IMR-90 (cell line): ENCODE data around the gene CDK5RAP3. TPM values are rescaled to one million over a fixed set of nuclear protein-coding genes. Genes with fewer than 3 reads are reported as not detected.
A peak's percentile ranks its signal among the peaks of the same experiment; 100 is the strongest.

Experiments used
- ATAC-seq: fragments of 200-7000 bp; cut with Tn5 transposase; 2 replicates; pipeline ENCODE4 v1.9.1; 2020; ENCODE audit warnings: low read depth, mild to moderate bottlenecking, moderate library complexity
- BruUV-seq: library from RNA; stranded (reverse); fragments of 400-500 nt; replicated peaks from 2 replicates; lab custom pipeline; 2021; lab: Mats Ljungman, UMichigan
- CTCF ChIA-PET: fragments of 300-600 bp; formaldehyde crosslinking; extraction: SDS; loops from one replicate; lab custom pipeline; 2021; ENCODE audit warnings: antibody characterized with exemption; lab: Yijun Ruan, JAX
- POLR2A ChIA-PET: fragments of 300-600 bp; sonication (Branson Sonifier 250); formaldehyde crosslinking; loops from one replicate; lab custom pipeline; 2022; ENCODE audit warnings: antibody characterized with exemption; ENCODE audit not compliant: unreplicated experiment; lab: Charles Lee
- DNase-seq: peaks from one replicate; pipeline ENCODE4 v3.0.0; 2013
- H2AFZ ChIP-seq: replicated peaks from 2 replicates; pipeline ENCODE3; 2013; ENCODE audit warnings: low read length, mild to moderate bottlenecking; ENCODE audit not compliant: poor library complexity
- H2AK5ac ChIP-seq: 2 replicates; pipeline ENCODE4 v1.6.1; 2013; ENCODE audit warnings: low read depth, low read length, inconsistent platforms
- H2AK9ac ChIP-seq: replicated peaks from 2 replicates; pipeline ENCODE3; 2013; ENCODE audit warnings: mild to moderate bottlenecking, low read depth, low read length, moderate library complexity; ENCODE audit not compliant: poor library complexity
- H2BK120ac ChIP-seq: 2 replicates; pipeline ENCODE4 v1.6.1; 2013; ENCODE audit warnings: low read depth, low read length, inconsistent platforms
- H2BK15ac ChIP-seq: 3 replicates; pipeline ENCODE4 v1.6.1; 2013; ENCODE audit warnings: low read depth, low read length, inconsistent platforms
- H2BK20ac ChIP-seq: 2 replicates; pipeline ENCODE4 v1.6.1; 2013; ENCODE audit warnings: low read depth, mild to moderate bottlenecking, inconsistent platforms, low read length, moderate library complexity
- H2BK5ac ChIP-seq: 2 replicates; pipeline ENCODE4 v1.6.1; 2013; ENCODE audit warnings: mild to moderate bottlenecking, low read depth, low read length, inconsistent platforms; ENCODE audit not compliant: poor library complexity, severe bottlenecking
- H3K14ac ChIP-seq: replicated peaks from 2 replicates; pipeline ENCODE4 v1.6.1; 2013; ENCODE audit warnings: low read depth, low read length, inconsistent platforms
- H3K18ac ChIP-seq: 2 replicates; pipeline ENCODE4 v1.6.1; 2013; ENCODE audit warnings: low read depth, low read length, control low read depth
- H3K23ac ChIP-seq: 2 replicates; pipeline ENCODE4 v1.6.1; 2013; ENCODE audit warnings: low read depth, low read length, inconsistent platforms
- H3K27ac ChIP-seq: 2 replicates; pipeline ENCODE4 v1.5.1; 2013; ENCODE audit warnings: mild to moderate bottlenecking, control low read depth, low read length; ENCODE audit not compliant: insufficient read depth
- H3K27me3 ChIP-seq: 2 replicates; pipeline ENCODE4 v1.6.1; 2013; ENCODE audit warnings: low read length; ENCODE audit not compliant: control insufficient read depth, insufficient read depth
- H3K36me3 ChIP-seq: 2 replicates; pipeline ENCODE4 v1.6.1; 2013; ENCODE audit warnings: low read length, mixed read lengths; ENCODE audit not compliant: control insufficient read depth, insufficient read depth
- H3K4ac ChIP-seq: 2 replicates; pipeline ENCODE4 v1.6.1; 2013; ENCODE audit warnings: low read depth, low read length, inconsistent platforms
- H3K4me1 ChIP-seq: 2 replicates; pipeline ENCODE4 v1.6.1; 2013; ENCODE audit warnings: low read length, mixed read lengths; ENCODE audit not compliant: control insufficient read depth, insufficient read depth
- H3K4me2 ChIP-seq: 2 replicates; pipeline ENCODE4 v1.6.1; 2013; ENCODE audit warnings: low read depth, mild to moderate bottlenecking, control low read depth, low read length, moderate library complexity
- H3K4me3 ChIP-seq: 2 replicates; pipeline ENCODE4 v1.5.1; 2013; ENCODE audit warnings: low read depth, mild to moderate bottlenecking, control low read depth, low read length, moderate library complexity; ENCODE audit not compliant: insufficient read depth
- H3K56ac ChIP-seq: 2 replicates; pipeline ENCODE4 v1.6.1; 2013; ENCODE audit warnings: low read length, inconsistent platforms; ENCODE audit not compliant: insufficient read depth; ENCODE audit errors: extremely low read depth
- H3K79me1 ChIP-seq, 2 experiments: 2 replicates each; pipeline ENCODE4 v1.6.1; 2013; ENCODE audit warnings: low read length in 2 of 2, inconsistent platforms in 1 of 2, low read depth in 1 of 2
- H3K9ac ChIP-seq: 2 replicates; pipeline ENCODE4 v1.6.1; 2013; ENCODE audit warnings: low read depth, low read length, control low read depth
- H3K9me1 ChIP-seq: 2 replicates; pipeline ENCODE4 v1.6.1; 2013; ENCODE audit warnings: low read length, inconsistent platforms; ENCODE audit not compliant: insufficient read depth
- H3K9me3 ChIP-seq: 2 replicates; pipeline ENCODE4 v1.6.1; 2013; ENCODE audit warnings: low read length; ENCODE audit not compliant: control insufficient read depth, insufficient read depth
- H4K20me1 ChIP-seq: 2 replicates; pipeline ENCODE4 v1.6.1; 2013; ENCODE audit warnings: low read length, inconsistent platforms; ENCODE audit not compliant: insufficient read depth
- H4K5ac ChIP-seq: 2 replicates; pipeline ENCODE4 v1.6.1; 2013; ENCODE audit warnings: mild to moderate bottlenecking, low read depth, low read length, control low read depth
- H4K8ac ChIP-seq, 2 experiments: 2 replicates each; pipeline ENCODE4 v1.6.1; 2013; ENCODE audit warnings: low read depth in 2 of 2, low read length in 2 of 2, control low read depth in 1 of 2, inconsistent platforms in 1 of 2
- H4K91ac ChIP-seq: 2 replicates; pipeline ENCODE4 v1.6.1; 2013; ENCODE audit warnings: low read depth, low read length, inconsistent platforms; ENCODE audit not compliant: insufficient read depth
- CEBPB ChIP-seq: IDR thresholded peaks from 2 replicates; pipeline ENCODE4 v1.6.1; 2012; ENCODE audit warnings: low read depth, low read length, improper control_type of control experiment
- RCOR1 ChIP-seq: IDR thresholded peaks from 2 replicates; pipeline ENCODE4 v1.6.1; 2012; ENCODE audit warnings: mild to moderate bottlenecking, low read length, improper control_type of control experiment; ENCODE audit not compliant: insufficient replicate concordance
- USF2 ChIP-seq: fragments of 150-350 bp; IDR thresholded peaks from 2 replicates; pipeline ENCODE4 v1.6.1; 2017; ENCODE audit warnings: mild to moderate bottlenecking, antibody characterized with exemption, low read length, low read depth
- WGBS, 2 experiments: methylation state at CpG; one replicate each; pipeline versions ENCODE4 v1.1.5 to v1.1.7; 2013; ENCODE audit warnings: missing lambda C conversion rate in 2 of 2; ENCODE audit not compliant: insufficient read length in 1 of 2; ENCODE audit errors: extremely low coverage in 2 of 2; 5-methylcytosine and 5-hydroxymethylcytosine counted together
- dilution Hi-C: fragments of 300-500 bp; cut with HindIII; formaldehyde crosslinking; loops from one replicate; pipeline ENCODE4 v1.14.3; 2018; ENCODE audit warnings: low sequenced_read_pairs; ENCODE audit not compliant: unreplicated experiment
- in situ Hi-C: fragments of 300-500 bp; cut with MboI; formaldehyde crosslinking; loops from 3 replicates; pipeline ENCODE4 v1.14.3; 2019; ENCODE audit warnings: low sequenced_read_pairs, inconsistent platforms, mixed read lengths
- intact Hi-C: fragments of 100-400 bp; cut with micrococcal nuclease; formaldehyde crosslinking; loops from 2 replicates; pipeline ENCODE4 v1.10.0; 2022
- polyA plus RNA-seq, 3 experiments: library from polyadenylated mRNA; depleted of rRNA; stranded (reverse); fragments of >200 nt; gene quantifications; 2 replicates each; pipeline ENCODE4 v1.2.3, GENCODE V29; 2012; ENCODE audit warnings: low replicate concordance in 1 of 3
- total RNA-seq: library from RNA; depleted of rRNA; stranded (reverse); fragments of >200 nt; gene quantifications from 2 replicates; pipeline ENCODE4 v1.2.3, GENCODE V29; 2012

The CDK5RAP3 gene
- total and polyA plus RNA-seq, 2 of the 4 experiments (the other 2 are of a cell fraction): 75.3 to 153 TPM

- Histone ChIP-seq H3K9me3 (no peaks in the 10 kb centered on the region; the same call in 1 of the 2 replicates), H4K5ac (no peak overlapping the region), H2BK15ac (no peak overlapping the region), H3K9ac (no peak overlapping the region), H2AK9ac (peak overlapping the region; percentile 76), H3K9me1 (no peaks in the 10 kb centered on the region), H4K91ac (no peak overlapping the region), H3K27me3 (peaks cover 8% of the 10 kb centered on the region), H3K79me1 (no peaks in the 10 kb centered on the region), H3K4ac (no peak overlapping the region), H2BK120ac (no peak overlapping the region), H3K36me3 (no peaks in the 10 kb centered on the region), H3K23ac (no peak overlapping the region), H2AK5ac (no peak overlapping the region), H3K14ac (no peak overlapping the region), H3K18ac (no peak overlapping the region), H4K8ac (no peak overlapping the region), H3K4me1 (peaks cover 5% of the 10 kb centered on the region; the same call in 1 of the 2 replicates), H3K27ac (no peak overlapping the region), H3K56ac (no peak overlapping the region), H3K4me2 (no peak overlapping the region), H2BK5ac (no peak overlapping the region), H4K20me1 (no peaks in the 10 kb centered on the region), H2BK20ac (no peak overlapping the region), H3K4me3 (no peak overlapping the region), H2AFZ (no peak overlapping the region)
- TF ChIP-seq CEBPB (no peak), RCOR1 (no peak), USF2 (no peak)
- ChIA-PET CTCF (interaction anchor here (0.6 to 1.7 kb wide), 3 partner anchors 10 to 1067 kb away, joined by 3 to 4 read pairs (median 4); partner anchors contain the start of gene CDK5RAP3), POLR2A (interaction anchor here (0.6 kb wide), 1 partner anchor 54 kb away, joined by 5 read pairs; no protein-coding TSS in a partner anchor)
- no TSS peak for BruUV-seq
- DNase-seq (peak; percentile 15), ATAC-seq (peak; percentile 48)
- intact Hi-C loops: no loop called here
- WGBS, 2 experiments: 57% methylated on average over 3 of the region's 4 CpGs; no CpG with 5 or more reads in 1 of the 2 experiments
- in situ Hi-C loops: no loop called here
- dilution Hi-C loops: no loop called here
Observed at GRCh38 chr17:47956791-47957590, 13.9 kb upstream of the CDK5RAP3 start.
